ENCODE measurements around the gene CLOCK. TPM values are rescaled to one million over a fixed set of nuclear protein-coding genes. Genes with fewer than 3 reads are reported as not detected.

Gene CLOCK
- total RNA-seq, 2 experiments from 2014 or later, result 1.9 to 9.0 TPM

GRCh38 chr4:55575513-55575912 lies 28.8 kb upstream of the CLOCK start:
- CTCF ChIA-PET (ENCODE audit: unreplicated experiment), result no interaction called here
- intact Hi-C loops (cut with micrococcal nuclease; ENCODE audit: unreplicated experiment), result no loop called here
- DNase-seq (ENCODE audit: low spot score), result no peak

GRCh38 chr4:55574252-55574651 lies 27.5 kb upstream of the CLOCK start:
- H2AFZ ChIP-seq (ENCODE audit: low read length), result no peak overlapping the region
- no peaks in the 10 kb centered on the region for H4K20me1 ChIP-seq (ENCODE audit: insufficient read depth, low read length)
- no peak overlapping the region for H3K27ac ChIP-seq (ENCODE audit: low read depth, low read length, poor library complexity, severe bottlenecking)
- no peak for DNase-seq (ENCODE audit: low spot score)
- H3K4me3 ChIP-seq (ENCODE audit: low read depth, low read length, poor library complexity, severe bottlenecking), result no peak overlapping the region
- TF ChIP-seq CTCF (conservative IDR thresholded peaks at IDR 0.05; ENCODE audit: low read length), result no peak
- no peak for TF ChIP-seq EZH2phosphoT487 (IDR thresholded peaks at IDR 0.05; ENCODE audit: borderline replicate concordance, low read depth, low read length)
- H3K4me1 ChIP-seq (ENCODE audit: insufficient read depth, low read length, poor library complexity, severe bottlenecking), result no peaks in the 10 kb centered on the region
- no TSS peak for BruUV-seq (replicated peaks)
- intact Hi-C loops (cut with micrococcal nuclease; ENCODE audit: unreplicated experiment), result no loop called here
- CTCF ChIA-PET (ENCODE audit: unreplicated experiment), result no interaction called here
- H3K4me2 ChIP-seq (ENCODE audit: low read length), result no peak overlapping the region
- no peaks in the 10 kb centered on the region for H3K9me2 ChIP-seq (ENCODE audit: insufficient read depth, low read length)
- H3K9me3 ChIP-seq (ENCODE audit: low read length), result no peaks in the 10 kb centered on the region
- no peaks in the 10 kb centered on the region for H3K36me3 ChIP-seq (ENCODE audit: insufficient read depth, low read length)
- H3K79me2 ChIP-seq (ENCODE audit: insufficient read depth, low read depth, low read length), result no peaks in the 10 kb centered on the region
- POLR2A ChIA-PET, result interaction anchor here (0.6 kb wide), 1 partner anchor 11 kb away, joined by 3 read pairs; no protein-coding TSS in a partner anchor

More at GRCh38 chr4:55575513-55575912, 28.8 kb upstream of the CLOCK start:
- no peaks in the 10 kb centered on the region for H3K79me2 ChIP-seq (ENCODE audit: insufficient read depth, low read depth, low read length)
- H3K4me3 ChIP-seq (ENCODE audit: low read depth, low read length, poor library complexity, severe bottlenecking), result no peak overlapping the region
- no peaks in the 10 kb centered on the region for H3K4me1 ChIP-seq (ENCODE audit: insufficient read depth, low read length, poor library complexity, severe bottlenecking)
- BruUV-seq (replicated peaks), result no TSS peak
- H4K20me1 ChIP-seq (ENCODE audit: insufficient read depth, low read length), result no peaks in the 10 kb centered on the region
- no peak overlapping the region for H3K27ac ChIP-seq (ENCODE audit: low read depth, low read length, poor library complexity, severe bottlenecking)
- H3K36me3 ChIP-seq (ENCODE audit: insufficient read depth, low read length), result no peaks in the 10 kb centered on the region
- no peaks in the 10 kb centered on the region for H3K9me2 ChIP-seq (ENCODE audit: insufficient read depth, low read length)
- H2AFZ ChIP-seq (ENCODE audit: low read length), result no peak overlapping the region
- TF ChIP-seq CTCF (conservative IDR thresholded peaks at IDR 0.05; ENCODE audit: low read length) (no peak), EZH2phosphoT487 (IDR thresholded peaks at IDR 0.05; ENCODE audit: borderline replicate concordance, low read depth, low read length) (no peak)
- H3K4me2 ChIP-seq (ENCODE audit: low read length), result no peak overlapping the region
- POLR2A ChIA-PET, result no interaction called here
- no peaks in the 10 kb centered on the region for H3K9me3 ChIP-seq (ENCODE audit: low read length)

DNA sequence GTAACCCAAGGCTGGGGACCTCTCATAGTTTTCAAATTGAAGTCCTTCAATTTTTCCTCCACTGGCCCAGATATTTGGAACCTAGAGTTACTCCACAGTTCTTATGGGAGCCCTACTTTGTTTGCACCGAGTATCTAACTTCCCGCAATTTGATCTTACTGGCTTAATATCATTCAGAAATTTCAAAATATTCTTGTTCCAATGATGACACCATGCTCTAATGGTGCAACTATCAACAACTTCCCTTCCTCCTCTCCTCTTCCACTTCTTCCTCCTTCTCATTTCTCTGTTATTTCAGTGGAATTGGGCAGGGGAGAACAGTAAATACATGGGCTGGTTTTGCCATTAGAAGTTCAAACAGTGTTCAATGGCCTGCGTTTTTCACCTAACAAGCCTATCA lies 25.1 kb upstream of the CLOCK start:
- DNase-seq (ENCODE audit: low spot score), result no peak
- ChIA-PET CTCF (ENCODE audit: unreplicated experiment) (no interaction called here), POLR2A (interaction anchor here (0.6 kb wide), 1 partner anchor 713 kb away, joined by 3 read pairs; no protein-coding TSS in a partner anchor)
- Histone ChIP-seq H3K9me3 (ENCODE audit: low read length) (0 out of 2 replicates have a peak, but pooled peaks cover 6% of the 10 kb centered on the region), H3K4me1 (ENCODE audit: insufficient read depth, low read length, poor library complexity, severe bottlenecking) (no peaks in the 10 kb centered on the region), H3K79me2 (ENCODE audit: insufficient read depth, low read depth, low read length) (no peaks in the 10 kb centered on the region), H3K4me2 (ENCODE audit: low read length) (no peak overlapping the region), H4K20me1 (ENCODE audit: insufficient read depth, low read length) (no peaks in the 10 kb centered on the region), H2AFZ (ENCODE audit: low read length) (no peak overlapping the region), H3K4me3 (ENCODE audit: low read depth, low read length, poor library complexity, severe bottlenecking) (no peak overlapping the region), H3K36me3 (ENCODE audit: insufficient read depth, low read length) (no peaks in the 10 kb centered on the region), H3K27ac (ENCODE audit: low read depth, low read length, poor library complexity, severe bottlenecking) (no peak overlapping the region), H3K9me2 (ENCODE audit: insufficient read depth, low read length) (no peaks in the 10 kb centered on the region)
- intact Hi-C loops (cut with micrococcal nuclease; ENCODE audit: unreplicated experiment), result no loop called here
- BruUV-seq (replicated peaks), result no TSS peak
- TF ChIP-seq EZH2phosphoT487 (IDR thresholded peaks at IDR 0.05; ENCODE audit: borderline replicate concordance, low read depth, low read length) (no peak), CTCF (conservative IDR thresholded peaks at IDR 0.05; ENCODE audit: low read length) (no peak)

All from OCI-LY7 (cell line).